IgD-negative memory B cell (primary cell): ENCODE data around the gene ERMP1. TPM values are rescaled to one million over a fixed set of nuclear protein-coding genes. Genes with fewer than 3 reads are reported as not detected.

Source experiments
- H3K27ac Mint-ChIP-seq, 3 donors: one replicate each; pipeline ENCODE4 v1.8.0; 2020 to 2022; ENCODE audit warnings: mild to moderate bottlenecking in 3 of 3, mixed read lengths in 3 of 3, moderate library complexity in 1 of 3
- H3K27me3 Mint-ChIP-seq: one replicate; pipeline ENCODE4 v1.8.0; 2021; ENCODE audit warnings: mixed read lengths
- H3K36me3 Mint-ChIP-seq: one replicate; pipeline ENCODE4 v1.8.0; 2020; ENCODE audit warnings: mild to moderate bottlenecking, mixed read lengths
- H3K4me1 Mint-ChIP-seq, 3 donors: one replicate each; pipeline ENCODE4 v1.8.0; 2020 to 2022; ENCODE audit warnings: mixed read lengths in 3 of 3, mild to moderate bottlenecking in 1 of 3
- H3K4me3 Mint-ChIP-seq, 4 donors: one replicate each; pipeline ENCODE4 v1.8.0; 2020 to 2022; ENCODE audit warnings: mild to moderate bottlenecking in 4 of 4, mixed read lengths in 4 of 4, moderate library complexity in 3 of 4
- H3K9me3 Mint-ChIP-seq, 3 donors: one replicate each; pipeline ENCODE4 v1.8.0; 2020 to 2021; ENCODE audit warnings: mixed read lengths in 3 of 3, mild to moderate bottlenecking in 1 of 3
- polyA plus RNA-seq: library from polyadenylated mRNA; unstranded; fragments of 300-500 nt; fragmentation: Illumina TruSeq; gene quantifications from one replicate; pipeline ENCODE4 v1.2.3, GENCODE V29; 2021

ERMP1 gene
- polyA plus RNA-seq, 1 donor from 2014 or later, result 6.7 TPM

DNA sequence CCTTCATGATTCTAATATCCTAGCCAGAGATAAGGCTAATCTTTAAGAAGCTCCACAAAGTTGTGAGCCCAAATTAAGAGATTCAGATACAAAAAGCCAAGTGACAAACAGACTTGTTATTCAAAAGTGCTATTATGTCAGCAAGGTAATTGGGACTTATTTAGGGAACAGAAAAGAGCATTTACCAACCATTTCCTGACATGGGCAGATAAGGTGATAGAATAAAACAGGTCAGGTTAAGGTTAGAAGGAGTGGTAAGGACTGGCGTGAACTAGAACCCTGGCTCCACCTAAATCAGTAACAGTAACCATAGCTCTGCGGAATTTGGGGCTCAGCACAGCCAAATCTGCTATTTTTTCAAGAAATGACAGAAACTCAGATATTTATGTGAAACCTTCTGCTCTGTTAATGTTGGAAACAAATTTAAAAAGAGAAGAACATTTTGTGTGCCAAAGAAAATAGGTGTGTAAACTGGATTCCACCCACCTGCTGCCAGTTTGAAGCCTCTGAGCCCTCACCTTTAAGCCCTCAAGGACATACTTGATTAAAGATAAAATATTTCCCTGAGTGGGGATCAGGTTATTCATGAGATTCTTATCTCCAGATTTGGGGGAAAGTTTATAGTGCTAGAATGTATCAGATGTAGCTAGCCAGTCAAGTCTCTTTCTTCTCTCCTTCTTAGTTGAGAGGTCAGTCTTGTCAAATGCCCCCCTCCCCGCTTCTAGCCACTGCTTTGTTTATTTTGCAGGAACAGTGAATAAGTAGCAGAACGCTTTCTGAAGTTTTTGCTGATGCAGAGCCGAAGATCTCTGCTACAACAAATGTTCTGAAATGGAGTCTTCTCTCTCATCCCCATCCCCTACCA lies 10.2 kb upstream of the ERMP1 start:
- H3K27ac Mint-ChIP-seq, result no peak overlapping the region

DNA sequence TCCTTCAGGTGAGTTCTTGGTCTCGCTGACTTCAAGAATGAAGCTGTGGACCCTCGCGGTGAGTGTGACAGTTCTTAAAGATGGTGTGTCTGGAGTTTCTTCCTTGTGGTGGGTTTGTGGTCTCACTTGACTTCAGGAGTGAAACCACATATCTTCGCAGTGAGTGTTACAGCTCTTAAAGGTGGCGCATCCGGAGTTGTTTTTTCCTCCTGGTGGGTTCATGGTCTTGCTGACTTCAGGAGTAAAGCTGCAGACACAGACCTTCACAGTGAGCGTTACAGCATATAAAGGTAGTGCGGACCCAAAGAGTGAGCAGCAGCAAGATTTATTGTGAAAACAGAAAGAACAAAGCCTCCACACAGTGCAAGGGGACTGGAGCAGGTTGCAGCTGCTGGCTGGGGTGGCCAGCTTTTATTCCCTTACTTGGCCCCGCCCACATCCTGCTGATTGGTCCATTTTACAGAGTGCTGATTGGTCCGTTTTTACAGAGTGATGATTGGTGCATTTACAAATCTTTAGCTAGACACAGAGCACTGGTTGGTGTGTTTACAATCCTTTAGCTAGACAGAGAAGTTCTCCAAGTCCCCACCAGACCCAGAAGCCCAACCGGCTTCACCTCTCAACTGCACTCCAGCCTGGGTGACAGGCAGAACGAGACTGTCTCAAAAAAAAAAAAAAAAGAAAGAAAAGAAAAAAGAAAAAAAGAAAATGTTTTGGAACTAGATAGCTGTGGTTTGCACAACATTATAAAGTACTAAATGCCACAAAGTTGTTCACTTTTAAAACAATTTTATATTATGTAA lies 9.1 kb upstream of the ERMP1 start:
- peaks cover 4% of the 10 kb centered on the region for H3K36me3 Mint-ChIP-seq
- peak overlapping the region in 2 of 3 donors; percentile 11 to 28 for H3K27ac Mint-ChIP-seq
- H3K9me3 Mint-ChIP-seq, result peaks cover 0 to 2% (median 1%) of the 10 kb centered on the region in 3 donors
- H3K4me1 Mint-ChIP-seq, result peaks cover 7 to 12% (median 11%) of the 10 kb centered on the region in 3 donors
- peak overlapping the region in 2 of 4 donors; percentile 45 to 65 for H3K4me3 Mint-ChIP-seq
- H3K27me3 Mint-ChIP-seq, result peaks cover 1% of the 10 kb centered on the region

More for the DNA sequence above, 10.2 kb upstream of the ERMP1 start:
- Mint-ChIP-seq H3K36me3 (peaks cover 4% of the 10 kb centered on the region), H3K9me3 (peaks cover 0 to 2% (median 1%) of the 10 kb centered on the region in 3 donors), H3K4me1 (peaks cover 7 to 12% (median 11%) of the 10 kb centered on the region in 3 donors), H3K4me3 (no peak overlapping the region), H3K27me3 (peaks cover 1% of the 10 kb centered on the region)

DNA sequence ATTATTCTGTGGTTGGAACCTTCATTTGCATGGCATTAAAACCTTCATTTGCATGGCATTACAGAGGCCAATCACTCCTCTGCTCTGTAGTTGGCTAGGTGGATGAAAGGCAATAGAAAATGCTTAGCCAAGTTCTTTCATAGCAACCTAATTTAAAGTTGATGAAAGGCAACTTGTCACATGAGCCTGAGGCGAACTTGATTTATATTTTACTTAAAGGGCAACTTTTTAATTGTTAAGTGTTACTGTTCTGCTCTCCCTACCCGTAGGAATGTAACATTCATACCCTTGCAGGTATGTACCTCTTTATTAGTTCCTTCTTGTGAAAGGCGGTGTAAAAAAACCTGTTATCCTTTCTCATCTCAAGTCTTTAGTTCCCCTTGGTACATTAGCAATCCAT lies 7.9 kb upstream of the ERMP1 start:
- Mint-ChIP-seq H3K4me1 (peaks cover 7 to 12% (median 9%) of the 10 kb centered on the region in 3 donors), H3K27me3 (peaks cover 1% of the 10 kb centered on the region), H3K36me3 (peaks cover 4% of the 10 kb centered on the region), H3K4me3 (no peak overlapping the region), H3K9me3 (peaks cover 0 to 2% (median 1%) of the 10 kb centered on the region in 3 donors), H3K27ac (no peak overlapping the region)

GRCh38 chr9:5839572-5839902 lies 6.6 kb upstream of the ERMP1 start:
- peaks cover 1% of the 10 kb centered on the region for H3K27me3 Mint-ChIP-seq
- peaks cover 3% of the 10 kb centered on the region for H3K36me3 Mint-ChIP-seq
- no peak overlapping the region for H3K4me3 Mint-ChIP-seq
- H3K4me1 Mint-ChIP-seq, result peaks cover 4 to 11% (median 5%) of the 10 kb centered on the region in 3 donors
- no peak overlapping the region for H3K27ac Mint-ChIP-seq
- H3K9me3 Mint-ChIP-seq, result peaks cover 0 to 3% (median 2%) of the 10 kb centered on the region in 3 donors

DNA sequence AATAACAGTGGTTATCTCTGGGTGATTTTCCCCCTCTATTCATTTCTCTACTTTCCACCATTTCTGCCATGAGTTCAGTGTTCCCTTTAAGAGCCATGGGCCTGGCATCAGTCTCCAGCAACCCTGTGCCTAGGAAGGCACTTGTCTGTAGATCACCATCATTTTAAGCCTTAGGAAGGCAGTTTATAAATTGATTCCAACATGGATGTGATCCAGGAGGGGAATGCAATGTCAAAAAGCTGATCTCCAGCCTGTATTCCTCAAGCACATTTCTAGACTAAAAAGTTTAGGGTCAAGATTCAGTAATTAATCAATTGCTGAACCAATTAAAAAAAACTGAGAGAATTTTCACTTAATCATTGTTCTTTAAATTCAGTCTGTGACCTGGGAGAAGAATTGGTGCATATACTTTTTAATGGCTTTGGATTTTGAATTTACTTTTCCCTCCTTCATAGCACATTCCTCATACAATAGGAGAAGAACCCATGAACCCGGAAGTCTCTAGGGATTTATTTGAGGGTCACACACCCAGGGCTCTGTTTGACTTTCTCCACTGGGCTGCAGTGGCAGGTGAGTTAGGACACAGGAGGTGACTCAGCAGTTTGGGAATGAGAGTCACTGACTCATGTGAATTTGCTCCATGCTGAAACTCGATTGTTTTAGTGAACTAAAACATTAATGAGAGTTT lies 6.1 kb upstream of the ERMP1 start:
- Mint-ChIP-seq H3K4me1 (peaks cover 4 to 9% (median 6%) of the 10 kb centered on the region in 3 donors), H3K27me3 (peaks cover 1% of the 10 kb centered on the region), H3K4me3 (no peak overlapping the region), H3K36me3 (peaks cover under 1% of the 10 kb centered on the region), H3K27ac (no peak overlapping the region), H3K9me3 (peaks cover 0 to 4% (median 2%) of the 10 kb centered on the region in 3 donors)

- Mint-ChIP-seq H3K9me3 (peaks cover 0 to 3% (median 0%) of the 10 kb centered on the region in 3 donors), H3K4me1 (peaks cover 15 to 20% (median 15%) of the 10 kb centered on the region in 3 donors), H3K4me3 (no peak overlapping the region), H3K36me3 (peaks cover 2% of the 10 kb centered on the region), H3K27me3 (peaks cover 1% of the 10 kb centered on the region), H3K27ac (no peak overlapping the region)
These were observed 2.9 kb upstream of the ERMP1 start for GRCh38 chr9:5835808-5836207.

- Mint-ChIP-seq H3K27ac (peak overlapping the region in 1 of 3 donors; percentile 43), H3K27me3 (peaks cover 1% of the 10 kb centered on the region), H3K9me3 (peaks cover 0 to 3% (median 0%) of the 10 kb centered on the region in 3 donors), H3K4me1 (peaks cover 17 to 24% (median 19%) of the 10 kb centered on the region in 3 donors), H3K36me3 (peaks cover 2% of the 10 kb centered on the region), H3K4me3 (peak overlapping the region in 2 of 4 donors; percentile 34 to 80)
These were observed 1.3 kb upstream of the ERMP1 start for GRCh38 chr9:5834214-5834613.

GRCh38 chr9:5832071-5832537 lies 813 bp downstream of the ERMP1 start:
- no peaks in the 10 kb centered on the region for H3K27me3 Mint-ChIP-seq
- peaks cover 25 to 31% (median 26%) of the 10 kb centered on the region in 3 donors for H3K4me1 Mint-ChIP-seq

DNA sequence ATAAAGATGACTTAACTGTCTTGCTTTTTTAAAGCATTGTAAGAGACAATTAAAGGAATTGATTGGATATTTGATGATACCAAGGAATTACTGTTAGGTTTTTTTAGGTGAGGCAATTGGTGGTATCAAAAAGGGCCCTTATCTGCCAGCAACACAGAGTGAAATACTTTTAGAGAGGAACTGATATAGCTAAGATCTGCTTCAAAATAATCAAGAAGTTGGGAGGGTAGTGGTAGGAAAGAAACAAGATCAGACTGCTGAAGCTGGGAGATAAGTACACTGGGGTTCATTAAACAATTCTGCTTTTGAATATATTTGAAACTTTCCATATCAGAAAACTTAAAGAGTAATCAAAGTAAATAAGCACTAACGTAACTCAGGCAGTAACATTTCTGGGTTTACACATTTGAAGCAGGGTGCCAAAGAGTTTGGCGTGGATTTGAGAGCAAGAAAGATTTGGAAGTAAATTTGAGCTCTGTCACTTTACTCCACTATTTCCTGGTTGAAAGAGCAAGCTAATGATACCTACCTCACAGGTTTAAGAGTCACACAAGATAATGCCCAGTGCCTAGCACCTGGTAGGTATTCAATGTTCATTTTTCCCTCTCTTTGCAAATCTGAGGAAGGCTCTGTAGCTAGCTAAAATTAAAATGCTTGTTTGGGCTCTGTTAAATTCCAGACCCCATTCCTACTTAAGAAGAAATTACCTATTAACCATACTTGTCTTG lies 6.9 kb downstream of the ERMP1 start:
- no peak overlapping the region for H3K4me3 Mint-ChIP-seq
- H3K9me3 Mint-ChIP-seq, result no peaks in the 10 kb centered on the region
- peaks cover 12 to 19% (median 17%) of the 10 kb centered on the region in 3 donors for H3K4me1 Mint-ChIP-seq
- peak overlapping the region in 1 of 3 donors; percentile 1 for H3K27ac Mint-ChIP-seq
- no peaks in the 10 kb centered on the region for H3K27me3 Mint-ChIP-seq
- peaks cover 8% of the 10 kb centered on the region for H3K36me3 Mint-ChIP-seq

More at GRCh38 chr9:5832071-5832537, 813 bp downstream of the ERMP1 start:
- Mint-ChIP-seq H3K36me3 (peaks cover 2% of the 10 kb centered on the region), H3K4me3 (peak overlapping the region; percentile 94 to 98 (median 96)), H3K9me3 (peaks cover 0 to 3% (median 0%) of the 10 kb centered on the region in 3 donors), H3K27ac (peak overlapping the region; percentile 57 to 98 (median 91))

- no peak overlapping the region for H3K4me3 Mint-ChIP-seq
- no peaks in the 10 kb centered on the region for H3K27me3 Mint-ChIP-seq
- peaks cover 7% of the 10 kb centered on the region for H3K36me3 Mint-ChIP-seq
- no peak overlapping the region for H3K27ac Mint-ChIP-seq
- peaks cover 9 to 15% (median 13%) of the 10 kb centered on the region in 3 donors for H3K4me1 Mint-ChIP-seq
- no peaks in the 10 kb centered on the region for H3K9me3 Mint-ChIP-seq
These were observed 7.7 kb downstream of the ERMP1 start for GRCh38 chr9:5825223-5825622.

- peaks cover 18% of the 10 kb centered on the region for H3K36me3 Mint-ChIP-seq
- H3K9me3 Mint-ChIP-seq, result peaks cover 0 to 2% (median 0%) of the 10 kb centered on the region in 3 donors
- peaks cover 0 to 6% (median 4%) of the 10 kb centered on the region in 3 donors for H3K4me1 Mint-ChIP-seq
- H3K4me3 Mint-ChIP-seq, result no peak overlapping the region
- no peak overlapping the region for H3K27ac Mint-ChIP-seq
- H3K27me3 Mint-ChIP-seq, result no peaks in the 10 kb centered on the region
These were observed 12.5 kb downstream of the ERMP1 start for GRCh38 chr9:5820425-5820824.

GRCh38 chr9:5819174-5819573 lies 13.7 kb downstream of the ERMP1 start:
- H3K4me3 Mint-ChIP-seq, result no peak overlapping the region
- peak overlapping the region in 1 of 3 donors; percentile 63 for H3K27ac Mint-ChIP-seq
- H3K4me1 Mint-ChIP-seq, result peaks cover 0 to 4% (median 0%) of the 10 kb centered on the region in 3 donors
- peaks cover 0 to 2% (median 0%) of the 10 kb centered on the region in 3 donors for H3K9me3 Mint-ChIP-seq
- peaks cover 13% of the 10 kb centered on the region for H3K36me3 Mint-ChIP-seq
- no peaks in the 10 kb centered on the region for H3K27me3 Mint-ChIP-seq

DNA sequence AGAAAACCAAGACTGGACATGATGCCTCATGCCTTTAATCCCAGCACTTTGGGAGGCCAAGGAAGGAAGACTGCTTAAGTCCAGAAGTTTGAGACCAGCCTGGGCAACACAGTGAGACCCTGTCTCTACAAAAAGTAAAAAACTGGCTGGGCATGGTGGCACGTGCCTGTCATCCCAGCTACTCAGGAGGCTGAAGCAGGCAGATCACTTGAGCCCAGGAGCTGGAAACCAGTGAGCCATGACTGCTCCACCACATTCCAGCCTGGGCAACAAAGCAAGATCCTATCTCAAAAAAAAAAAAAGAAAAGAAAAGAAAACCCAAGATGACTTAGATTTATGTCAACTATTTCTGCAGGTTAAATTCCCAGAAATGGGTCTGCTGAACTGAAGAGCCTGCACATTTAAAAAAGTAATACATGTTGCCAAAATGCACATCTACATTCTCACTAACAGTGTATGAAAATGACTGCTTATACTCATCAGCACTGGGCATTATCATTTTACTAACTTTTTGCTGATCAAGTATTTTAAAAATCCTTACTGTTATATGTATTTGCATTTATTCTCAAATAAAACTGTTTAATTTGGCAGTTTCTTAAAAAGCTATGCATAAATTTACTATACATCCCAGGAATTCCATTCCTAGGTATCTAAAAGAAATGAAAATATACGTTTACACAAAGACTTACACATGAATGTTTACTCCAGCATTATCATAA lies 14.3 kb downstream of the ERMP1 start:
- Mint-ChIP-seq H3K4me1 (peaks cover 0 to 4% (median 0%) of the 10 kb centered on the region in 3 donors), H3K4me3 (no peak overlapping the region), H3K27ac (no peak overlapping the region), H3K27me3 (no peaks in the 10 kb centered on the region), H3K36me3 (peaks cover 13% of the 10 kb centered on the region), H3K9me3 (peaks cover 0 to 2% (median 0%) of the 10 kb centered on the region in 3 donors)
